HG03432 (cell line): ENCODE data around the gene FAM118A.
A peak's percentile ranks its signal among the peaks of the same experiment; 100 is the strongest.
"Not testable (repeated sequence)": the region's sequence is repeated elsewhere in the genome, so short reads cannot be mapped to it uniquely, and the experiment has no call there.

Experiments used
- ATAC-seq: cut with Tn5 transposase; IDR thresholded peaks from one replicate; pipeline ENCODE4 v1.9.1; 2021; ENCODE audit warnings: mild to moderate bottlenecking, moderate library complexity; ENCODE audit not compliant: unreplicated experiment

Gene FAM118A

GRCh38 chr22:45308957-45309421 lies 745 bp upstream of the FAM118A start:
- ATAC-seq: no peak

- no peak for ATAC-seq
Observed at GRCh38 chr22:45310331-45310976, 720 bp downstream of the FAM118A start.

- ATAC-seq: no peak
Observed at GRCh38 chr22:45310977-45311531, 1.3 kb downstream of the FAM118A start.

- ATAC-seq: no peak
Observed at GRCh38 chr22:45312415-45312814, 2.7 kb downstream of the FAM118A start.

- no peak for ATAC-seq
Observed at GRCh38 chr22:45312856-45313255, 3.1 kb downstream of the FAM118A start.

GRCh38 chr22:45314054-45314721 lies 4.5 kb downstream of the FAM118A start:
- no peak for ATAC-seq

- no peak for ATAC-seq
Observed at GRCh38 chr22:45314786-45315185, 5.1 kb downstream of the FAM118A start.

- ATAC-seq: no peak
Observed at GRCh38 chr22:45316796-45317526, 7.2 kb downstream of the FAM118A start.

GRCh38 chr22:45317551-45318167 lies 7.9 kb downstream of the FAM118A start:
- ATAC-seq: no peak

- peak; percentile 78 for ATAC-seq
Observed at GRCh38 chr22:45318168-45318557, 8.4 kb downstream of the FAM118A start.

- ATAC-seq: peak; percentile 50
Observed at GRCh38 chr22:45318558-45319323, 9.0 kb downstream of the FAM118A start.

GRCh38 chr22:45319324-45319685 lies 9.6 kb downstream of the FAM118A start:
- ATAC-seq: no peak

- ATAC-seq: no peak
Observed at GRCh38 chr22:45320357-45320976, 10.7 kb downstream of the FAM118A start.

- ATAC-seq: no peak
Observed at GRCh38 chr22:45321827-45322226, 12.1 kb downstream of the FAM118A start.

GRCh38 chr22:45322873-45323525 lies 13.3 kb downstream of the FAM118A start:
- no peak for ATAC-seq

- ATAC-seq: no peak
Observed at GRCh38 chr22:45323695-45324094, 14.0 kb downstream of the FAM118A start.

- no peak for ATAC-seq
Observed at GRCh38 chr22:45324311-45324711, 14.6 kb downstream of the FAM118A start.

- ATAC-seq: not testable (repeated sequence)
Observed at GRCh38 chr22:45328261-45328660, 18.5 kb downstream of the FAM118A start.

GRCh38 chr22:45328822-45329529 lies 19.2 kb downstream of the FAM118A start:
- ATAC-seq: no peak
